GM12878 (cell line): Measurements from ENCODE around the gene RNPEP.

ENCODE experiments used
- CTCF ChIP-seq, 3 experiments: IDR thresholded peaks in 2 of 3; conservative IDR thresholded peaks in 1 of 3; 2 replicates each; pipeline ENCODE4 v1.5.1; 2011; ENCODE audit warnings: low read depth in 3 of 3, low read length in 3 of 3, mild to moderate bottlenecking in 3 of 3, control low read depth in 2 of 3, moderate library complexity in 2 of 3, inconsistent platforms in 1 of 3, mixed read lengths in 1 of 3; ENCODE audit not compliant: control insufficient read depth in 2 of 3, insufficient read depth in 1 of 3; ENCODE audit errors: extremely low read depth in 1 of 3
- POLR2A ChIP-seq: IDR thresholded peaks from 2 replicates; pipeline ENCODE4 v1.6.1; 2011; ENCODE audit warnings: low read depth, mild to moderate bottlenecking, low read length
- SIN3A ChIP-seq: IDR thresholded peaks from 2 replicates; pipeline ENCODE4 v1.6.1; 2012; ENCODE audit warnings: low read depth, low read length, improper control_type of control experiment
- SMC3 ChIP-seq: IDR thresholded peaks from 2 replicates; pipeline ENCODE4 v1.6.1; 2011; ENCODE audit warnings: low read length, improper control_type of control experiment, borderline replicate concordance
- WRNIP1 ChIP-seq: IDR thresholded peaks from 2 replicates; pipeline ENCODE4 v1.6.1; 2011; ENCODE audit warnings: low read depth, low read length, improper control_type of control experiment, borderline replicate concordance

DNA sequence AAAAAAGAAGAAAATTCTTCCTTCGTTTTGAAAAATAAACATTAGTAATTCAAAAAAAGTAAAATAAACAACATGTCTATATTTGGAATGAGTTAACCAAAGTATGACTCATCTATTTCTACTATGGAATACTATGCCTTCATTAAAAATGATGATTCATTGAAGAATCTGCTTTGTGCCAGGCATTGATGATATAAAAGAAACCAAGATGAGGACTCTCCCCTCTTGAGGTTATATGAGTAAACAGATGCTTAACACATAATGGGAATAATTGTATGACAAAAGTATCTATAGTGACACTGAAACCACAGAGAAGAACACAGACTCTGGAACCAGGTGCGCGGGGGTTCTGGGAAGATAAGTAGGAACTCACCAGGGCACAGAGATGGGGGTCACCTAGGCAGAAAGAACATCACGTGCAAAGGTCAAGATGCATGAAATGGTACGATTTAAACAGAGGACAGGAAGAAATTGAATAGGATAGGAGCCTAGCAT lies 46.8 kb downstream of the RNPEP start:
- TF ChIP-seq SMC3 (no peak), POLR2A (no peak), CTCF (IDR thresholded peaks at IDR 0.05 in 2 of 3, conservative IDR thresholded peaks at IDR 0.05 in 1 of 3; ENCODE audit: control insufficient read depth in 2 of 3, extremely low read depth in 1 of 3, insufficient read depth in 1 of 3, low read depth in 3 of 3, low read length in 3 of 3) (no peak), WRNIP1 (no peak), SIN3A (no peak)
